ENCODE measurements around the gene ARSI.

Gene ARSI

DNA sequence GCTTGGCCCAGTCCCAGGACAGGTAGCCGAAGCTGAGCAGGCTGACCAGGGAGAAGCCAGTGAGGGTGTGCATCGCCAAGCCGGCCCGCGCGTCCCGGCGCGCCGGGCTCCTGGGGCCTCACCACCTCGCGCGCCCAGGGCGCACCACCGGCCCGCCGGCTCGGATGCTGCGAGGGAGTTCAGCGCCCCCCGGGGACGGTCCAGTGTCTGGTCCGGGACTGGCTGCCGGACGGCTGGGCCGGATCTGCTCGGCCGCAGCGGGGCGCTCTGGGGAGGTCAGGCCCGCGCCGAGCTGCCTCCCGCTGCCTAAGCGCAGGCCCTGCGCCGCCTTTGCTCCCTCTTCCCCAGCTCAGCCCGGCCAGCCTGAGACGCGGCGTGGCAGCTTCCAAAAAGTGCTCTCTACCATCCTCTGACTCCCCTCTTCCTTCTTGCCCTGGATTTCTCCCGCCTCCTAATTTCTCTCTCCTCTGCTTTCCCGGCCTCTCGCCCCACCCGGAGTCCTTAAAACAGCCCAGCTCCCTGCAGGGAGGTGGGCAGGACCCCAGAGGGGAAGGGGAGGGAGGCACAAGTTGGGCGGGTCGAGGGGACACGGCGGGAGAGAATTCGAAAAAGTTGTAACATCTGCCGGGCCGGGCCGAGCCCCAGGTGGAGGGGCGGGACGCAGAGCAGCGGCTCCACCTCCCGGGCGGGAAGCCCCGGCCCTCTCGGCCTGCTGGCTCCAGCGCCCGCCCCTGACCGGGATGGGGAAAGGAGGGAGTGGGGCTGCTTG is at the start of gene ARSI:
TSS of gene ARSI (minus strand) at position 605 of the 769 bp plus-strand sequence. CDS start at position 73, 532 bp downstream.
- DNase-seq, result no peak

DNA sequence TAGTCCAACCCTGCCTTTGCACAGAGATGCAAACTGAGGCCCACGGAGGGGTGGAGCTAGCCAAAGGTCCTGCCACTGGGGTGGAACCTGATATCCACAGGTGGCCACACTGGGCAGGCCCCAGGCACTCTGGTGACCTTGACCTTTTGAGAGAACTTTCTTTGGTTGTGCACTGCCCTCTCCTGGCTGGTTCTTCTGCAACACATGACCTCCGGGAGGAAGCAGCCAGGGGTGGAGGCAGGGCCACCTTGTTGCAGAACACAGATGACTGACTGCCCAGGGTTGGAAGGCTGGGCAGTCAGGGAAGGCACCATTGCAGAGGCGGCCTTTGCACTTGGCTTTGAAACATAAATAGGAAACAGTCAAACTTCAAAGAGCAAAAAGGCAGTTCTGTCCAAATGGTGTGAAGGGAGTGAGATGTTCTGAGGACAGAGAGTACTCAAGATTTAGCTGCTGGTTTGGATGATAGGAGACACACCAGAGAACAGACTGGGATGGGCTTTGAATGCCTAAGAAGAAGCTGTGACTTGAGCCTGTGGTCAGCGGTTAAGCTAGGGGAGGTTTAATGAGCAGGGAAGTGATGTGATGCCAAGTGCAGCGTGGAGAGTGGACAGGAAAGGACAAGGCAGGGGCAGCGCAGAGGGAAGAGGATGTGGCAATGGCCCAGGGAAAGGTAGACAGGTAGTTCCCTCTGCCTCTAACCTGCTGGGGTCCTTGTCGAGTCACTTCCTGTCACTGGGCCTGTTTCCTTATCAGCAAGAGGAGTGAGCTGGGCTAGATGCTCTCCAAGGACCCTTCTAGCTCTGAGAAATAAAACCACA is 48.0 kb upstream of the ARSI start:
- DNase-seq, result peak; percentile 54 to 56

GRCh38 chr5:150349681-150350275 is 47.1 kb upstream of the ARSI start:
- no peak for DNase-seq

DNA sequence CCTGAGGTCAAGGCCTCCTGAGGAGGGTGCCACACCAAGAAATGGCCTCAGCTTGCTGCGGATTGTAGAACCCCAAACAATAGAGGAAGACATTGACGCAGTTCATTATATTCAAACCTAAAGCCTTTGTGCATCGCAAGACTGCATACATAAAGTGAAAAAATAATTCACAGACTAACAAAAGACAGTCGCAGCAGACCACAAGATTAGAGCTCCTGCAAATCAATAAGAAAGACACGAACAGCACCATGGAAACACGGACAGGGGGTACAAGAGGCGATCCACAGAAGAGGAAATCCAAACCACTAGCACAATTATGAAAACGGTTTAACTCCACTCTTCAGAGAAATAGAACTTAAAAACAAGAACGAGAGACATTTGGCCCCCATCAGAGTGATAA is 44.7 kb upstream of the ARSI start:
- DNase-seq, result no peak

GRCh38 chr5:150347003-150347402 is 44.3 kb upstream of the ARSI start:
- no peak for DNase-seq

- DNase-seq, result no peak
These were observed 43.9 kb upstream of the ARSI start for GRCh38 chr5:150346592-150346991.

DNA sequence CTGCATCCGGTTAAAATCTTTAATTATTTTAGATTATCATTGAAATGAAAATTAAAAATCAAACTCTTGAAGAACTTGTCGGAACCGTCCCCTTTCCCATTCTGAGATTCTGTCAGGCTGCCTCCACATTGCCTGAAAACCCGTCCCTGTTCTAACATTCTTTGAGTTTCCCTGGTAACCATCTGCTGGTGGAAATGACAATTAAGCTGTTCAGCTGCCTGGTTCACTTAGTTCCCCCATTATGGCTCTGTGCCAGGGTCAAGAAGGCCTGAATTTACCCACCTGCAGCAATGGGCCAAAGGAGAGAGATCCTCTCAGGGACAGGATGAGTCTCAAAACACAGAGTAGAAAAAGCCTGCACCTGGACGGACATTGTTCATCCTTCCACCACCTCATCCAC is 43.0 kb upstream of the ARSI start:
- DNase-seq, result no peak

DNA sequence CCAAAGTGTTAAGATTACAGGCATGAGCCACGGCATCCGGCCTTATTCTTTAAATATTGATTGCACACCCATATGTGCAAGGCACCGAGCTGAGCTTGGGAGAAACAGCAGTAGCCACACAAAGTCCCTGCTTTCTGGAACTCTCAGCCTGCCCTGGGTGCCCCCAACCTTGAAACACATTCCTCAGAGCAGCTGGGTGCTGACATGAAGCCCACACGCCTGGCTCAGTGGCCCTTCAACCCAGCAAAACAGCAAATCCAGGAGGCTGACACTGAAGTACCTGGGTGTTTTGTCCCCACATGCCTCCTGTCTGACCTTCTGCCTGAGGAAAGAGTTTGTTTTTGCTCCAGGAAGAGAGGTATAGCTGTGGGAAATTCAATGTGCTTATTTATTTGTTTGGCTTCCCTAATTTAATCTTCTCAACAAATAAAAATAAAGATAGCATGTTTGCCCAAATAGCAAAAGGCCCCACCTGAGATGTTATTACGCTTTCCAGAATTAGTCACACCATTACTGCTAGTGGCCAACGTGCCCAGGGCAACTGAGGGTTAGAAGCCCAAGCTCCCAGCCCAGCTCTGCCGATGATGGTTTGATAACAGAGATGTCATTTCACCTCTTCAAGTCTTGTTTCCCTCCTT is 41.4 kb upstream of the ARSI start:
- no peak for DNase-seq

- no peak for DNase-seq
These were observed 39.9 kb upstream of the ARSI start for GRCh38 chr5:150342583-150342982.

DNA sequence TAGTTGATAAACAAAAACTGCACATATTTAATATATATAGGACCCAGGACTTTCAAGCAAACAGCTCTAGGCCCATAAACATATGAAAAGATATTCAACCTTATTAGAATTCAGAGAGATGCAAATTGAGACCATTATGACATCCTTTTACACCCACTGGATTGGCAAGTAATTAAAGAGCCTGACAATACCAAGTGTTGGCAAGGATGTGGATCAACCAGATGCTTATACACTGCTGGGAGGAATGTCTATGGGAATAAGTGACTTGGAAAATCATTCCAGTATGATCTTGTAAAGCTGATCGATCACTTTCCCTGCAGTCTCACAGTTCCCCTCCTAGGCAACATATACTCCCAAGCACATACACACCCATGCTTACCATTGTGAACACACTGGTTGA is 39.3 kb upstream of the ARSI start:
- no peak for DNase-seq

GRCh38 chr5:150341331-150341730 is 38.6 kb upstream of the ARSI start:
- no peak for DNase-seq

DNA sequence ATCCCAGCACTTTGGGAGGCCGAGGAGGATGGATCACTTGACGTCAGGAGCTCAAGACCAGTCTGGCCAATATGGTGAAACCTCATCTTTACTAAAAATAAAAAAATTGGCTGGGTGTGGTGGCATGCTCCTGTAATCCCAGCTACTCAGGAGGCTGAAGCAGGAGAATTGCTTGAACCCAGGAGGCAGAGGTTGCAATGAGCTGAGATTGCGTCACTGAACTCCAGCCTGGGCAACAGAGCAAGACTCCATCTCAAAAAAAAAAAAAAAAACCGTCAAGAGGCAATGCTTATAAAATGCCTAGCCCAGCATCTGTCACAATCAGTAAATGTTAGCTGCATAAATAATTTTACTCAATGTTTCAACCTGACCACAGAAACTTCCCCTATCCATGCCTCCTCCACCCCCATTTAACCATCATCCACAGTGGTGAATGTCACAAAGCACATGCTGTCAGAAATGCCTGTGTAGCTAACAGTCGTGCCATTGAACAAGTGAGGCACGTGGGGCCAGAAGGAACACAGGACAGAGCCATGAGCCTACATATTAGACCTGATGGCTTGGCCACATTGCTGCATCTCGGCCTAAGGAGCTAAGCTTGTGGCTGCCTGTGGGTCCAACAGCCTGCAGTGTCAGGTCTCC is 38.0 kb upstream of the ARSI start:
- DNase-seq, result no peak

- no peak for DNase-seq
These were observed 37.1 kb upstream of the ARSI start for GRCh38 chr5:150339841-150340240.

GRCh38 chr5:150339165-150339564 is 36.5 kb upstream of the ARSI start:
- DNase-seq, result no peak

DNA sequence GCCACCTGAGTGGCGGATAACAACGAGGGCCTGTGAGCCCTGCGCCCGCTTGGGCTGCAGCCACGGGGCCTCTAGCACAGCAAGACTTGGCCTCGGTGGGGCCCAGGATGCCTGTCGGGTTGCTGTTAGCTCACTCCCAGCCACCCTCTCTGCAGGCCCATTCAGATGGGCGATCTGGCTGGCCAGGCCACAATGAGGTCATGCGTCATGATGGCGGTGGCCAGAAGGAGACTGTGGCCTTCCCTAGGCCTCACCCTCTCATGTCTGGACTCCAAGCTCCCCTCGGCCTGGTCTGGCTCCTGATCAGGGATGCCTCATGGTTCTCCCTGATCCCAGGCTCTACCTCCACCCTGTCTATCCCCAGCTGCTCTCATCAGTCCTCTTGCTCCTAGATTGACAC is 35.8 kb upstream of the ARSI start:
- DNase-seq, result no peak

DNA sequence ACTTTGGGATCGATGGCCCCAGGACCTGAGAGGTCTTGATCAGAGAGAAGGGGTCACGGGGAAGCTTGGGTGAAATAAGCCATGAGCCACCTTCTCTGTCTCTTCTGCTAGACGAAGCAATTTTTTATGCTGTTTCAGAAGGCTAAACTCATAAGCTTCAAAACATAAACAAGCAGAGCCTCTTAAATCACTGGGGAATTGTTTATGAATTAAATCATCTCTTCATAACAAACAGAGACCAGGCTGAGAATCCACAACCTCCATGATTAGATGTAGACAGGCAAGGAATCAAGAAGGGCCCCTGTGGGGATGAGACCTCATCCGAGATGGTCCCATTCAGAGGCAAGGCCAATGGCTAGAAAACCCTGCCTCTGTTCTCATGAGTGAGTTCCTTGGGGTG is 33.1 kb upstream of the ARSI start:
- no peak for DNase-seq

GRCh38 chr5:150333400-150333799 is 30.7 kb upstream of the ARSI start:
- DNase-seq, result no peak

- no peak for DNase-seq
These were observed 27.5 kb upstream of the ARSI start for GRCh38 chr5:150329881-150330876.

GRCh38 chr5:150329038-150329437 is 26.3 kb upstream of the ARSI start:
- DNase-seq, result no peak

GRCh38 chr5:150328515-150328914 is 25.8 kb upstream of the ARSI start:
- DNase-seq, result no peak

GRCh38 chr5:150327139-150327538 is 24.4 kb upstream of the ARSI start:
- DNase-seq, result no peak

GRCh38 chr5:150326707-150327106 is 24.0 kb upstream of the ARSI start:
- DNase-seq, result no peak

Measured in CD4-positive, alpha-beta T cell treated with Interleukin-1 beta for 1 hour (primary cell).